GM12891 (cell line): ENCODE measurements around the gene REPIN1.

Experiments used
- POLR2A ChIP-seq: IDR thresholded peaks from 2 replicates; pipeline ENCODE4 v1.6.1; 2011; ENCODE audit warnings: low read depth, low read length, control low read depth
- POLR2AphosphoS5 ChIP-seq: IDR thresholded peaks from 2 replicates; pipeline ENCODE4 v1.6.1; 2011; ENCODE audit warnings: low read depth, low read length, control low read depth
- TAF1 ChIP-seq: IDR thresholded peaks from 2 replicates; pipeline ENCODE4 v1.6.1; 2011; ENCODE audit warnings: low read depth, low read length, control low read depth

DNA sequence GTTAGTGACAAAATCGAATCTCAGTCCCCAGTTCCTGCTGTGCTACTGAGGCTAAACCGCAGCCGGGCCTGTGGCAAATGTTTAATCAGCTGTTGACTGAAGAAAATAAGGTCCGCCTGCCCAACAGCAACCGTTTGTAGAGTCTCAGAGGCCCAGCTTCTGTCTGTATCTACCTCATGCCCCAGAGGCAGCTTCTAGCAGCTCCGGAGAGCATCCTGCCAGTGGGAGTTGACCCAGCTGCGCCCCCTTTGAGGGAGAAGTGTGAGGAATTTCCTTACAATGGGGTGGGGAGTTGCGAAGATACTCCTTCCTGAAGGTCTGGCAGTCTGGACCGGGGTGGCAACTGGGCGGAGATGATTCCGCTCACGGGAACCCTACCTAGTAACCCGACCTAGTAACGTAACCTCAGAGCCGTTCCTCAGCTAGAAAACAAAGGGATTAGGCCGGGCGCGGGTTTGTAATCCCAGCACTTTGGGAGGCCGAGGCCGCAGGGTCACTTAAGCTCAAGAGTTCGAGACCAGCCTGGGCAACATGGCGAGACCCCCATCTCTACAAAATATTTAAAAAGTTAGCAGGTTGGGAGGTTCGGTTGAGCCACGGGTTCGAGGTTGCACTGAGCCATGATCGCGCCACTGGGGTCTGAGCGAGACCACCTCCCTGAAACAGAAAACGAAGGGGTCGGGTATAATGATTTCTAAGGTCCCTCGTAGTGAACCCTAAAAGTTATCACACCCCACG, 9.7 kb downstream of the REPIN1 start:
- no peak for TF ChIP-seq TAF1
- TF ChIP-seq POLR2A: no peak; the same call in 1 of the 2 replicates
- 0 out of 2 replicates have a peak, but pooled peaks have one; percentile 36 for TF ChIP-seq POLR2AphosphoS5
